Measurements from ENCODE around the gene NPM1.

Gene NPM1

GRCh38 chr5:171432583-171433351 lies 45.1 kb downstream of the NPM1 start:
- Histone ChIP-seq H4K8ac (ENCODE audit: low read length) (no peak overlapping the region), H3K4me3 (ENCODE audit: insufficient read depth in 1 of 2, low read depth in 1 of 2, low read length in 2 of 2) (no peak overlapping the region), H3K27ac (ENCODE audit: low read length, poor library complexity, severe bottlenecking) (no peak overlapping the region), H2AK5ac (ENCODE audit: low read length, severe bottlenecking) (no peak overlapping the region), H3K23ac (ENCODE audit: low read length in 2 of 2) (no peak overlapping the region), H2BK5ac (ENCODE audit: low read depth, low read length, poor library complexity, severe bottlenecking) (no peak overlapping the region), H2BK12ac (ENCODE audit: low read length in 2 of 2) (no peak overlapping the region), H4K91ac (ENCODE audit: low read length) (no peak overlapping the region), H3K9ac (ENCODE audit: low read length) (no peak overlapping the region), H3K79me1 (replicated peaks; ENCODE audit: low read length, poor library complexity, severe bottlenecking) (no peaks in the 10 kb centered on the region), H3K4me2 (ENCODE audit: low read length, poor library complexity, severe bottlenecking) (no peak overlapping the region), H2BK15ac (ENCODE audit: low read depth, poor library complexity, severe bottlenecking) (no peak overlapping the region), H3K36me3 (ENCODE audit: control insufficient read depth in 1 of 2, insufficient read depth in 2 of 2, low read depth in 1 of 2, low read length in 2 of 2) (peaks cover 0 to 6% of the 10 kb centered on the region in 2 experiments), H2BK120ac (ENCODE audit: low read depth, low read length) (no peak overlapping the region), H3K18ac (ENCODE audit: low read depth in 1 of 2, low read length in 2 of 2) (no peak overlapping the region), H3K4ac (ENCODE audit: low read depth in 1 of 2, low read length in 2 of 2) (no peak overlapping the region), H3K14ac (ENCODE audit: low read length in 2 of 2) (no peak overlapping the region), H2AFZ (ENCODE audit: low read depth, low read length) (no peak overlapping the region), H3K9me3 (ENCODE audit: control insufficient read depth, low read length) (no peaks in the 10 kb centered on the region), H3K27me3 (ENCODE audit: control insufficient read depth in 1 of 2, insufficient read depth in 1 of 2, low read length in 2 of 2) (no peaks in the 10 kb centered on the region), H3K4me1 (ENCODE audit: control insufficient read depth, insufficient read depth, low read depth, low read length) (peaks cover 2% of the 10 kb centered on the region)
- WGBS: 81% methylated on average over 16 of the region's 16 CpGs
- DNase-seq: no peak

GRCh38 chr5:171433352-171433698 lies 45.7 kb downstream of the NPM1 start:
- Histone ChIP-seq H4K91ac (ENCODE audit: low read length) (no peak overlapping the region), H3K27ac (ENCODE audit: low read length, poor library complexity, severe bottlenecking) (no peak overlapping the region), H3K36me3 (ENCODE audit: control insufficient read depth in 1 of 2, insufficient read depth in 2 of 2, low read depth in 1 of 2, low read length in 2 of 2) (peaks cover 0 to 6% of the 10 kb centered on the region in 2 experiments), H3K14ac (ENCODE audit: low read length in 2 of 2) (no peak overlapping the region), H3K4ac (ENCODE audit: low read depth in 1 of 2, low read length in 2 of 2) (no peak overlapping the region), H2BK15ac (ENCODE audit: low read depth, poor library complexity, severe bottlenecking) (no peak overlapping the region), H2BK5ac (ENCODE audit: low read depth, low read length, poor library complexity, severe bottlenecking) (no peak overlapping the region), H2BK120ac (ENCODE audit: low read depth, low read length) (no peak overlapping the region), H3K23ac (ENCODE audit: low read length in 2 of 2) (no peak overlapping the region), H2AFZ (ENCODE audit: low read depth, low read length) (no peak overlapping the region), H3K18ac (ENCODE audit: low read depth in 1 of 2, low read length in 2 of 2) (no peak overlapping the region), H2AK5ac (ENCODE audit: low read length, severe bottlenecking) (no peak overlapping the region), H3K27me3 (ENCODE audit: control insufficient read depth in 1 of 2, insufficient read depth in 1 of 2, low read length in 2 of 2) (no peaks in the 10 kb centered on the region), H4K8ac (ENCODE audit: low read length) (no peak overlapping the region), H3K9me3 (ENCODE audit: control insufficient read depth, low read length) (no peaks in the 10 kb centered on the region), H3K79me1 (replicated peaks; ENCODE audit: low read length, poor library complexity, severe bottlenecking) (no peaks in the 10 kb centered on the region), H3K9ac (ENCODE audit: low read length) (no peak overlapping the region), H2BK12ac (ENCODE audit: low read length in 2 of 2) (no peak overlapping the region), H3K4me3 (ENCODE audit: insufficient read depth in 1 of 2, low read depth in 1 of 2, low read length in 2 of 2) (no peak overlapping the region), H3K4me2 (ENCODE audit: low read length, poor library complexity, severe bottlenecking) (no peak overlapping the region), H3K4me1 (ENCODE audit: control insufficient read depth, insufficient read depth, low read depth, low read length) (peaks cover 2% of the 10 kb centered on the region)
- DNase-seq: no peak
- WGBS: 45% methylated on average over 6 of the region's 6 CpGs

- Histone ChIP-seq H2AFZ (ENCODE audit: low read depth, low read length) (no peak overlapping the region), H3K23ac (ENCODE audit: low read length in 2 of 2) (no peak overlapping the region), H4K91ac (ENCODE audit: low read length) (no peak overlapping the region), H3K4ac (ENCODE audit: low read depth in 1 of 2, low read length in 2 of 2) (no peak overlapping the region), H2BK15ac (ENCODE audit: low read depth, poor library complexity, severe bottlenecking) (no peak overlapping the region), H3K27ac (ENCODE audit: low read length, poor library complexity, severe bottlenecking) (no peak overlapping the region), H3K4me3 (ENCODE audit: insufficient read depth in 1 of 2, low read depth in 1 of 2, low read length in 2 of 2) (no peak overlapping the region), H3K4me2 (ENCODE audit: low read length, poor library complexity, severe bottlenecking) (no peak overlapping the region), H3K9me3 (ENCODE audit: control insufficient read depth, low read length) (no peaks in the 10 kb centered on the region), H2BK5ac (ENCODE audit: low read depth, low read length, poor library complexity, severe bottlenecking) (no peak overlapping the region), H4K8ac (ENCODE audit: low read length) (no peak overlapping the region), H3K18ac (ENCODE audit: low read depth in 1 of 2, low read length in 2 of 2) (no peak overlapping the region), H3K4me1 (ENCODE audit: control insufficient read depth, insufficient read depth, low read depth, low read length) (peaks cover 2% of the 10 kb centered on the region), H2BK12ac (ENCODE audit: low read length in 2 of 2) (no peak overlapping the region), H3K27me3 (ENCODE audit: control insufficient read depth in 1 of 2, insufficient read depth in 1 of 2, low read length in 2 of 2) (no peaks in the 10 kb centered on the region), H2AK5ac (ENCODE audit: low read length, severe bottlenecking) (no peak overlapping the region), H3K79me1 (replicated peaks; ENCODE audit: low read length, poor library complexity, severe bottlenecking) (no peaks in the 10 kb centered on the region), H2BK120ac (ENCODE audit: low read depth, low read length) (no peak overlapping the region), H3K9ac (ENCODE audit: low read length) (no peak overlapping the region), H3K36me3 (ENCODE audit: control insufficient read depth in 1 of 2, insufficient read depth in 2 of 2, low read depth in 1 of 2, low read length in 2 of 2) (peaks cover 0 to 6% of the 10 kb centered on the region in 2 experiments), H3K14ac (ENCODE audit: low read length in 2 of 2) (no peak overlapping the region)
- DNase-seq: no peak
- WGBS: 92% methylated on average over 5 of the region's 5 CpGs
Observed at GRCh38 chr5:171433982-171434676, 46.5 kb downstream of the NPM1 start.

GRCh38 chr5:171434874-171435273 lies 47.2 kb downstream of the NPM1 start:
- Histone ChIP-seq H3K27ac (ENCODE audit: low read length, poor library complexity, severe bottlenecking) (no peak overlapping the region), H2BK15ac (ENCODE audit: low read depth, poor library complexity, severe bottlenecking) (no peak overlapping the region), H2AK5ac (ENCODE audit: low read length, severe bottlenecking) (no peak overlapping the region), H3K4me2 (ENCODE audit: low read length, poor library complexity, severe bottlenecking) (no peak overlapping the region), H3K27me3 (ENCODE audit: control insufficient read depth in 1 of 2, insufficient read depth in 1 of 2, low read length in 2 of 2) (no peaks in the 10 kb centered on the region), H3K14ac (ENCODE audit: low read length in 2 of 2) (no peak overlapping the region), H4K8ac (ENCODE audit: low read length) (no peak overlapping the region), H3K79me1 (replicated peaks; ENCODE audit: low read length, poor library complexity, severe bottlenecking) (no peaks in the 10 kb centered on the region), H3K4me3 (ENCODE audit: insufficient read depth in 1 of 2, low read depth in 1 of 2, low read length in 2 of 2) (no peak overlapping the region), H3K9ac (ENCODE audit: low read length) (no peak overlapping the region), H3K18ac (ENCODE audit: low read depth in 1 of 2, low read length in 2 of 2) (no peak overlapping the region), H2BK120ac (ENCODE audit: low read depth, low read length) (no peak overlapping the region), H3K4ac (ENCODE audit: low read depth in 1 of 2, low read length in 2 of 2) (no peak overlapping the region), H2AFZ (ENCODE audit: low read depth, low read length) (no peak overlapping the region), H2BK12ac (ENCODE audit: low read length in 2 of 2) (no peak overlapping the region), H3K23ac (ENCODE audit: low read length in 2 of 2) (no peak overlapping the region), H3K36me3 (ENCODE audit: control insufficient read depth in 1 of 2, insufficient read depth in 2 of 2, low read depth in 1 of 2, low read length in 2 of 2) (peaks cover 0 to 6% of the 10 kb centered on the region in 2 experiments), H3K4me1 (ENCODE audit: control insufficient read depth, insufficient read depth, low read depth, low read length) (peaks cover 2% of the 10 kb centered on the region), H3K9me3 (ENCODE audit: control insufficient read depth, low read length) (no peaks in the 10 kb centered on the region), H2BK5ac (ENCODE audit: low read depth, low read length, poor library complexity, severe bottlenecking) (no peak overlapping the region), H4K91ac (ENCODE audit: low read length) (no peak overlapping the region)
- DNase-seq: no peak
- WGBS: 96% methylated on average over 4 of the region's 4 CpGs
